GM12878 (cell line): Measurements from ENCODE around the gene ITGB2. TPM values are rescaled to one million over a fixed set of nuclear protein-coding genes. Genes with fewer than 3 reads are reported as not detected.
A peak's percentile ranks its signal among the peaks of the same experiment; 100 is the strongest.

Experiments used
- ATAC-seq: fragments of 200-7000 bp; cut with Tn5 transposase; 3 replicates; pipeline ENCODE4 v1.9.1; 2020; ENCODE audit warnings: mild to moderate bottlenecking, moderate library complexity
- BruUV-seq: library from RNA; stranded (reverse); fragments of 400-500 nt; replicated peaks from 2 replicates; lab custom pipeline; 2021; lab: Mats Ljungman, UMichigan
- CTCF ChIA-PET: fragments of 300-600 bp; sonication (Branson Sonifier 250); formaldehyde crosslinking; extraction: SDS; loops from one replicate; lab custom pipeline; 2021; ENCODE audit warnings: inconsistent platforms; lab: Yijun Ruan, JAX
- POLR2A ChIA-PET: fragments of 350-600 bp; formaldehyde crosslinking; extraction: SDS; loops from one replicate; lab custom pipeline; 2021; ENCODE audit warnings: inconsistent platforms; lab: Charles Lee
- RAD21 ChIA-PET: fragments of 300-600 bp; sonication (Branson Sonifier 250); formaldehyde crosslinking; loops from one replicate; lab custom pipeline; 2023; ENCODE audit warnings: antibody characterized with exemption; ENCODE audit not compliant: unreplicated experiment; lab: Charles Lee
- SMC1A ChIA-PET: fragments of 300-600 bp; sonication (Branson Sonifier 250); formaldehyde crosslinking; loops from one replicate; lab custom pipeline; 2023; ENCODE audit not compliant: unreplicated experiment, uncharacterized antibody; lab: Charles Lee
- DNase-seq: peaks from one replicate; pipeline ENCODE4 v3.0.0-alpha.2; 2011; ENCODE audit warnings: low read depth, low spot score
- FAIRE-seq: peaks from 3 replicates; lab custom pipeline; 2011; peaks lifted over from hg19 to GRCh38; lab: Jason Lieb, UNC
- H2AFZ ChIP-seq: 2 replicates; pipeline ENCODE4 v1.6.0; 2011; ENCODE audit warnings: low read depth, low read length, control low read depth; ENCODE audit not compliant: control insufficient read depth
- H3K27ac ChIP-seq: 2 replicates; pipeline ENCODE4 v1.5.1; 2011; ENCODE audit warnings: control low read depth; ENCODE audit not compliant: control insufficient read depth, insufficient read depth
- H3K27me3 ChIP-seq, 2 experiments: replicated peaks in 1 of 2; 2 replicates each; pipeline versions ENCODE4 v1.6.0 to v1.6.1; 2011; ENCODE audit warnings: low read length in 1 of 2; ENCODE audit not compliant: control insufficient read depth in 2 of 2, insufficient read depth in 2 of 2
- H3K36me3 ChIP-seq, 2 experiments: 2 replicates each; pipeline ENCODE4 v1.5.1; 2011; ENCODE audit warnings: low read length in 1 of 2; ENCODE audit not compliant: control insufficient read depth in 2 of 2, insufficient read depth in 2 of 2
- H3K4me1 ChIP-seq: 2 replicates; pipeline ENCODE4 v1.6.1; 2011; ENCODE audit warnings: mild to moderate bottlenecking, low read length, moderate library complexity, mixed read lengths; ENCODE audit not compliant: control insufficient read depth, insufficient read depth
- H3K4me2 ChIP-seq: 2 replicates; pipeline ENCODE4 v1.6.0; 2011; ENCODE audit warnings: control low read depth; ENCODE audit not compliant: control insufficient read depth, insufficient read depth
- H3K4me3 ChIP-seq: fragments of 200-600 bp; sonication (generic); 2 replicates; pipeline ENCODE4 v1.5.1; 2016
- H3K79me2 ChIP-seq: 2 replicates; pipeline ENCODE4 v1.6.0; 2011; ENCODE audit warnings: low read length; ENCODE audit not compliant: control insufficient read depth, insufficient read depth
- H3K9ac ChIP-seq: 2 replicates; pipeline ENCODE4 v1.8.0; 2011; ENCODE audit warnings: low read length, control low read depth, mixed read lengths; ENCODE audit not compliant: control insufficient read depth, insufficient read depth
- H3K9me3 ChIP-seq: replicated peaks from 3 replicates; pipeline ENCODE4 v1.5.1; 2011; ENCODE audit warnings: mild to moderate bottlenecking, low read length; ENCODE audit not compliant: control insufficient read depth, insufficient read depth
- H4K20me1 ChIP-seq: 2 replicates; pipeline ENCODE4 v1.6.0; 2011; ENCODE audit not compliant: control insufficient read depth, insufficient read depth
- EP300 ChIP-seq, 2 experiments: fragments of 150-350 bp in 1 of 2; IDR thresholded peaks; 2 replicates each; pipeline ENCODE4 v1.6.1; 2011 to 2012; ENCODE audit warnings: low read depth in 2 of 2, low read length in 2 of 2, borderline replicate concordance in 1 of 2, improper control_type of control experiment in 1 of 2, inconsistent platforms in 1 of 2; ENCODE audit not compliant: control insufficient read depth in 1 of 2
- IKZF2 ChIP-seq, 2 experiments: fragments of 450-650 bp; IDR thresholded peaks; 2 replicates each; pipeline ENCODE4 v1.6.1; 2017; ENCODE audit warnings: mild to moderate bottlenecking in 2 of 2, moderate library complexity in 2 of 2
- KLF5 ChIP-seq: fragments of 450-650 bp; IDR thresholded peaks from 2 replicates; pipeline ENCODE4 v1.6.1; 2014; ENCODE audit warnings: mild to moderate bottlenecking; ENCODE audit not compliant: partially characterized antibody
- MTA2 ChIP-seq: fragments of 450-650 bp; IDR thresholded peaks from 2 replicates; pipeline ENCODE4 v1.6.1; 2016; ENCODE audit warnings: low read depth, mild to moderate bottlenecking, moderate library complexity
- MYC ChIP-seq: IDR thresholded peaks from 2 replicates; pipeline ENCODE4 v1.6.1; 2011; ENCODE audit warnings: mild to moderate bottlenecking, low read length, moderate library complexity, inconsistent platforms; ENCODE audit not compliant: insufficient read depth, insufficient replicate concordance, insufficient read length, severe bottlenecking
- NFYB ChIP-seq: IDR thresholded peaks from 2 replicates; pipeline ENCODE4 v1.6.1; 2011; ENCODE audit warnings: low read depth, mild to moderate bottlenecking, low read length, improper control_type of control experiment, moderate library complexity; ENCODE audit not compliant: insufficient read depth
- TCF3 ChIP-seq: IDR thresholded peaks from 2 replicates; pipeline ENCODE4 v1.6.1; 2012; ENCODE audit warnings: low read depth, mild to moderate bottlenecking, low read length, borderline replicate concordance; ENCODE audit not compliant: insufficient read depth
- ZSCAN29 ChIP-seq: fragments of 450-650 bp; IDR thresholded peaks from 2 replicates; pipeline ENCODE4 v1.6.1; 2017; ENCODE audit warnings: mild to moderate bottlenecking, moderate library complexity
- WGBS: methylation state at CpG from one replicate; pipeline ENCODE4 v1.1.6; 2016; ENCODE audit warnings: low lambda C conversion rate; ENCODE audit not compliant: insufficient replicate concordance, insufficient coverage; ENCODE audit errors: missing lambda C conversion rate; 5-methylcytosine and 5-hydroxymethylcytosine counted together
- in situ Hi-C: fragments of 300-500 bp; cut with MboI; formaldehyde crosslinking; loops from 9 replicates; pipeline ENCODE4 v1.14.3; 2018; ENCODE audit warnings: mixed read lengths
- intact Hi-C: fragments of 100-400 bp; cut with micrococcal nuclease; formaldehyde crosslinking; loops from one replicate; pipeline ENCODE4 v1.14.2; 2022; ENCODE audit not compliant: unreplicated experiment
- polyA plus RNA-seq, 11 experiments: library from polyadenylated mRNA; depleted of rRNA in 4 of 11; unstranded in 6 of 11; stranded (reverse) in 5 of 11; fragments of >200 nt; fragmentation: Nextera tagmentation in 4 of 11; fragmentation: Illumina TruSeq in 1 of 11; extraction: Ambion mirVana in 4 of 11; extraction: Trizol in 1 of 11; gene quantifications; 1 replicate in 1 of 11; 2 replicates in 10 of 11; pipeline versions ENCODE4 v1.2.1 to v1.2.3, GENCODE V29; 2011 to 2016; ENCODE audit warnings: inconsistent platforms in 2 of 11, missing spikeins in 2 of 11, low read depth in 1 of 11
- total RNA-seq, 4 experiments: library from RNA; depleted of rRNA in 3 of 4; stranded (reverse); fragments of >200 nt in 3 of 4; fragmentation: Illumina TruSeq in 1 of 4; extraction: Trizol in 1 of 4; gene quantifications; 2 replicates each; pipeline versions ENCODE4 v1.2.1 to v1.2.3, GENCODE V29; 2013 to 2021
- TF ChIP-seq, protein P1 (sequence below): fragments of 450-650 bp; formaldehyde crosslinking; IDR thresholded peaks from 2 replicates; pipeline ENCODE4 v1.4.0; 2022; ENCODE audit warnings: mild to moderate bottlenecking, moderate library complexity
- TF ChIP-seq, protein P2 (sequence below): fragments of 450-650 bp; IDR thresholded peaks from 2 replicates; pipeline ENCODE4 v1.6.1; 2017; ENCODE audit warnings: borderline replicate concordance

ITGB2 gene
- total and polyA plus RNA-seq, 10 of the 15 experiments (the other 5 are each of a cell fraction or from before 2014, with no cell fraction given), result 8.0 to 172 (median 58.9) TPM

DNA sequence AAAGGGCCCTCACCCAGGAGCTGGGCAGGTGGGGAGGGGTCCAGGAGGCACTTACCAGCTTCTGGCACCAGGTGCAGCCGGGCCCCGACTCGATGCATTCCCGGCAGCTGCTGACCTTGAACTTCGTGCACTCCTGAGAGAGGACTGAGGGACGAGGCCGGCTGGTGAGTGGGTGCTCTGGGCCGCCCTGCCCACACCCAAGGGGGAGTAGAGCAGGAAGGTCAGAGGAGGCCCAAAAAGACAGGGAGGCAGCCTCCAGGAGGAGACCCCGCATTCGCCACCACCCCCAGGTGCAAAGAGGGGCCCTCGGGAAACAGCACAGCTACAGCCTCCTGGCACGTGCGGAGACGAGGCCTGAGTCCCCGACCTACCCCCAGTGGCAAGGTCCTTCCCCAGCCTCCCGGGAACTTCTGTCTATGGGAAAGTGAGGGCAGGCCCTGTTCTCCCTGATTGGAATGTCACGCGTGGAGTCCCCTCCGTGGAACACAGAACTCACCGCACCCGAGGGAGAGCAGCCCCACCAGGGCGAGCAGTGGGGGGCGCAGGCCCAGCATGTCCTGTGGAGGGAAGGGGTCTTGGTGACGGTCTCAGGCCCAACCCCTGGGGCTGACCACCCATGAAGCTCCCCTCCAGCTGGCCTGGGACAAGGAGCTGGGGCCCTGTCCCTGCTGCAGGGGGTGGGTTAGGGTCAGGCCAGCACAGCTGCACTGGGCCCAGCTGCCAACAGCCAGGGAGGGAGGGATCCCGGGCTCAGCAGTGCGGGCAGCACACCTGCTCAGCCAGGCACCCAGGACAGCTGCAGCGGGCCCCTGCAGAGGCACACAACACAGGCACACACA is 10.3 kb downstream of the ITGB2 start:
- DNase-seq, result no peak
- Histone ChIP-seq H2AFZ (no peak overlapping the region), H3K27me3 (no peaks in the 10 kb centered on the region), H3K4me1 (peaks cover 35% of the 10 kb centered on the region), H3K36me3 (peaks cover 3 to 15% of the 10 kb centered on the region in 2 experiments; a peak in 3 of 4 replicates), H4K20me1 (no peaks in the 10 kb centered on the region), H3K4me2 (no peak overlapping the region), H3K9me3 (no peaks in the 10 kb centered on the region), H3K4me3 (no peak overlapping the region), H3K79me2 (peaks cover 10% of the 10 kb centered on the region), H3K27ac (no peak overlapping the region), H3K9ac (no peak overlapping the region)
- in situ Hi-C loops, result no loop called here
- ATAC-seq, result no peak
- SMC1A ChIA-PET, result no interaction called here
- no peak for FAIRE-seq
- intact Hi-C loops, result no loop called here
- POLR2A ChIA-PET, result interaction anchor here (0.6 kb wide), 1 partner anchor 22 kb away, joined by 5 read pairs; no protein-coding TSS in a partner anchor
- WGBS, result 90% methylated on average over 25 of the region's 27 CpGs
- CTCF ChIA-PET, result interaction anchor here (1.3 to 1.5 kb wide), 2 partner anchors 10 to 228 kb away, joined by 3 to 4 read pairs; partner anchors contain the start of gene ITGB2
- RAD21 ChIA-PET, result no interaction called here
- 0 out of 2 replicates have a peak, but pooled peaks have one; percentile 14 for TF ChIP-seq TCF3
- TF ChIP-seq EP300 (IDR thresholded peaks at IDR 0.05; ENCODE audit: borderline replicate concordance in 1 of 2, control insufficient read depth in 1 of 2, low read depth in 2 of 2, low read length in 2 of 2), result no peak
- TF ChIP-seq KLF5, result no peak
- no peak for TF ChIP-seq ZSCAN29
- BruUV-seq, result no TSS peak

DNA sequence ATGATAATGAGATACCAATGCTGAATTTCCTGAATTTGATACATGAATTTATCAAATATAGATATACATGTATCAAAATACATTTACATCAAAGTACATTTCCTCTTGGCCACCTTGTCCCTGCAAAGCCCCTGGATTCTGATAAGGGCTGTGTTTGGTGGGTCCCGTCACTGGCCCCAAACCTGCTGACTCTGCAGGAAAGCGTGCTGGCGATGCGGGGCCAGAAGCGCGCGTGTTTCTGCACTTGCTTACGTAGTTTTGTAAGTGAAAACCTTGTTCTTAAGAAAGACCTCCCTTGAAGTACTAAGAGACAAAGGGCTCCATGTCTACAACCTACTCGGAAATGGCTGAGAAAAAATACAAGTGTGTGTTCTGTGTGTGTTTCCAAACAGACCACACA is 11.0 kb downstream of the ITGB2 start:
- CTCF ChIA-PET, result interaction anchor here (1.5 kb wide), 1 partner anchor 10 kb away, joined by 4 read pairs; the partner anchor contains the start of gene ITGB2
- peaks cover 10% of the 10 kb centered on the region for H3K79me2 ChIP-seq
- 87% methylated on average over 9 of the region's 9 CpGs for WGBS
- TF ChIP-seq IKZF2 (IDR thresholded peaks at IDR 0.05) (no peak), NFYB (no peak), MTA2 (no peak), MYC (no peak)
- TF ChIP-seq, protein P1, sequence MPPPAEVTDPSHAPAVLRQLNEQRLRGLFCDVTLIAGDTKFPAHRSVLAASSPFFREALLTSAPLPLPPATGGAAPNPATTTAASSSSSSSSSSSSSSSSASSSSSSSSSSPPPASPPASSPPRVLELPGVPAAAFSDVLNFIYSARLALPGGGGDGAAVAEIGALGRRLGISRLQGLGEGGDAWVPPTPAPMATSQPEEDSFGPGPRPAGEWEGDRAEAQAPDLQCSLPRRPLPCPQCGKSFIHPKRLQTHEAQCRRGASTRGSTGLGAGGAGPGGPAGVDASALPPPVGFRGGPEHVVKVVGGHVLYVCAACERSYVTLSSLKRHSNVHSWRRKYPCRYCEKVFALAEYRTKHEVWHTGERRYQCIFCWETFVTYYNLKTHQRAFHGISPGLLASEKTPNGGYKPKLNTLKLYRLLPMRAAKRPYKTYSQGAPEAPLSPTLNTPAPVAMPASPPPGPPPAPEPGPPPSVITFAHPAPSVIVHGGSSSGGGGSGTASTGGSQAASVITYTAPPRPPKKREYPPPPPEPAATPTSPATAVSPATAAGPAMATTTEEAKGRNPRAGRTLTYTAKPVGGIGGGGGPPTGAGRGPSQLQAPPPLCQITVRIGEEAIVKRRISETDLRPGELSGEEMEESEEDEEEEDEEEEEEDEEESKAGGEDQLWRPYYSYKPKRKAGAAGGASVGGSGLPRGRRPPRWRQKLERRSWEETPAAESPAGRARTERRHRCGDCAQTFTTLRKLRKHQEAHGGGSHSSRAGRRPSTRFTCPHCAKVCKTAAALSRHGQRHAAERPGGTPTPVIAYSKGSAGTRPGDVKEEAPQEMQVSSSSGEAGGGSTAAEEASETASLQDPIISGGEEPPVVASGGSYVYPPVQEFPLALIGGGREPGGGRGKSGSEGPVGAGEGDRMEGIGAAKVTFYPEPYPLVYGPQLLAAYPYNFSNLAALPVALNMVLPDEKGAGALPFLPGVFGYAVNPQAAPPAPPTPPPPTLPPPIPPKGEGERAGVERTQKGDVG (CRISPR knock-in tag), result no peak
- TF ChIP-seq, protein P2, sequence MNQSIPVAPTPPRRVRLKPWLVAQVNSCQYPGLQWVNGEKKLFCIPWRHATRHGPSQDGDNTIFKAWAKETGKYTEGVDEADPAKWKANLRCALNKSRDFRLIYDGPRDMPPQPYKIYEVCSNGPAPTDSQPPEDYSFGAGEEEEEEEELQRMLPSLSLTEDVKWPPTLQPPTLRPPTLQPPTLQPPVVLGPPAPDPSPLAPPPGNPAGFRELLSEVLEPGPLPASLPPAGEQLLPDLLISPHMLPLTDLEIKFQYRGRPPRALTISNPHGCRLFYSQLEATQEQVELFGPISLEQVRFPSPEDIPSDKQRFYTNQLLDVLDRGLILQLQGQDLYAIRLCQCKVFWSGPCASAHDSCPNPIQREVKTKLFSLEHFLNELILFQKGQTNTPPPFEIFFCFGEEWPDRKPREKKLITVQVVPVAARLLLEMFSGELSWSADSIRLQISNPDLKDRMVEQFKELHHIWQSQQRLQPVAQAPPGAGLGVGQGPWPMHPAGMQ, result no peak

More for the DNA sequence above, 11.0 kb downstream of the ITGB2 start:
- Histone ChIP-seq H2AFZ (no peak overlapping the region), H3K27ac (no peak overlapping the region), H3K4me3 (no peak overlapping the region), H3K27me3 (no peaks in the 10 kb centered on the region), H3K4me1 (peaks cover 35% of the 10 kb centered on the region), H3K9me3 (no peaks in the 10 kb centered on the region), H3K4me2 (no peak overlapping the region), H3K36me3 (peaks cover 3 to 17% of the 10 kb centered on the region in 2 experiments; a peak in 3 of 4 replicates), H3K9ac (no peak overlapping the region), H4K20me1 (no peaks in the 10 kb centered on the region)
- ChIA-PET RAD21 (no interaction called here), POLR2A (no interaction called here), SMC1A (no interaction called here)
- no TSS peak for BruUV-seq
- in situ Hi-C loops (no loop called here), intact Hi-C loops (no loop called here)
- DNase-seq, result no peak
- FAIRE-seq, result no peak
- no peak for ATAC-seq
